H1 (cell line): ENCODE data around the gene TRPV6. TPM values are rescaled to one million over a fixed set of nuclear protein-coding genes. Genes with fewer than 3 reads are reported as not detected.
A peak's percentile ranks its signal among the peaks of the same experiment; 100 is the strongest.

Experiments used
- CTCF ChIA-PET: fragments of 300-600 bp; sonication (Branson Sonifier 250); formaldehyde crosslinking; loops from one replicate; lab custom pipeline; 2021; ENCODE audit not compliant: partially characterized antibody; lab: Charles Lee
- POLR2A ChIA-PET: fragments of 300-600 bp; sonication (Branson Sonifier 250); formaldehyde crosslinking; loops from one replicate; lab custom pipeline; 2021; ENCODE audit warnings: inconsistent platforms; ENCODE audit not compliant: partially characterized antibody; lab: Charles Lee
- DNase-seq, 2 experiments: peaks; one replicate each; pipeline versions ENCODE4 v3.0.0 to v3.0.0-alpha.2; 2010 to 2022; ENCODE audit warnings: low spot score in 2 of 2, low read depth in 1 of 2, mixed read lengths in 1 of 2
- FAIRE-seq: peaks from 2 replicates; lab custom pipeline; 2011; peaks lifted over from hg19 to GRCh38; lab: Jason Lieb, UNC
- H2AFZ ChIP-seq: 2 replicates; pipeline ENCODE4 v1.8.1; 2012; ENCODE audit warnings: low read length, inconsistent platforms
- H2AK5ac ChIP-seq: 2 replicates; pipeline ENCODE4 v1.6.1; 2013; ENCODE audit warnings: low read depth, low read length
- H2BK120ac ChIP-seq: replicated peaks from 2 replicates; pipeline ENCODE3; 2013; ENCODE audit warnings: low read depth, low read length, inconsistent platforms
- H2BK12ac ChIP-seq: 2 replicates; pipeline ENCODE4 v1.6.1; 2013; ENCODE audit warnings: low read depth, low read length
- H2BK15ac ChIP-seq: 2 replicates; pipeline ENCODE4 v1.6.1; 2013; ENCODE audit warnings: low read length
- H2BK20ac ChIP-seq: 2 replicates; pipeline ENCODE4 v1.6.1; 2013; ENCODE audit warnings: low read length
- H2BK5ac ChIP-seq: 2 replicates; pipeline ENCODE4 v1.6.1; 2013; ENCODE audit warnings: low read depth, low read length
- H3K14ac ChIP-seq: 2 replicates; pipeline ENCODE4 v1.6.1; 2013; ENCODE audit warnings: inconsistent platforms; ENCODE audit not compliant: insufficient read length
- H3K18ac ChIP-seq: 2 replicates; pipeline ENCODE4 v1.6.1; 2013; ENCODE audit warnings: low read length; ENCODE audit errors: extremely low read depth
- H3K23ac ChIP-seq: 2 replicates; pipeline ENCODE4 v1.6.1; 2013; ENCODE audit warnings: inconsistent platforms; ENCODE audit not compliant: insufficient read length
- H3K23me2 ChIP-seq: 2 replicates; pipeline ENCODE4 v1.6.1; 2013; ENCODE audit warnings: low read depth, low read length
- H3K27ac ChIP-seq: 2 replicates; pipeline ENCODE4 v1.6.1; 2011; ENCODE audit warnings: low read depth, low read length, inconsistent platforms
- H3K27me3 ChIP-seq, 4 experiments: replicated peaks in 1 of 4; 1 replicate in 1 of 4; 2 replicates in 3 of 4; pipeline versions ENCODE4 v1.6.1 to v1.8.1; 2011 to 2013; ENCODE audit warnings: low read length in 3 of 4, mild to moderate bottlenecking in 3 of 4, inconsistent platforms in 2 of 4, mixed read lengths in 2 of 4, moderate library complexity in 1 of 4; ENCODE audit not compliant: control insufficient read depth in 3 of 4, insufficient read depth in 3 of 4; ENCODE audit errors: extremely low read depth in 1 of 4
- H3K36me3 ChIP-seq, 4 experiments: 2 replicates each; pipeline versions ENCODE4 v1.6.1 to v1.8.1; 2011 to 2013; ENCODE audit warnings: mild to moderate bottlenecking in 4 of 4, low read length in 3 of 4, moderate library complexity in 2 of 4, control low read depth in 1 of 4, inconsistent platforms in 1 of 4; ENCODE audit not compliant: insufficient read depth in 4 of 4, control insufficient read depth in 2 of 4
- H3K4ac ChIP-seq: replicated peaks from 2 replicates; pipeline ENCODE3; 2013; ENCODE audit warnings: low read length, low read depth, mixed read lengths, inconsistent platforms; ENCODE audit not compliant: insufficient read length
- H3K4me1 ChIP-seq, 4 experiments: replicated peaks in 1 of 4; 1 replicate in 1 of 4; 2 replicates in 3 of 4; pipeline versions ENCODE4 v1.6.1 to v1.8.1; 2011 to 2013; ENCODE audit warnings: low read length in 3 of 4, inconsistent platforms in 2 of 4, mixed read lengths in 1 of 4; ENCODE audit not compliant: insufficient read depth in 4 of 4, control insufficient read depth in 3 of 4
- H3K4me2 ChIP-seq, 2 experiments: 2 replicates each; pipeline versions ENCODE4 v1.6.1 to v1.8.1; 2011 to 2013; ENCODE audit warnings: low read depth in 2 of 2, low read length in 2 of 2, control low read depth in 1 of 2, inconsistent platforms in 1 of 2, mild to moderate bottlenecking in 1 of 2; ENCODE audit not compliant: insufficient read depth in 1 of 2
- H3K4me3 ChIP-seq, 4 experiments: fragments of 200-600, 300-600 bp in 1 of 4; sonication (generic), shearing (Covaris generic), sonication (Bioruptor Twin) in 1 of 4; 2 replicates each; pipeline versions ENCODE4 v1.5.1 to v1.8.1; 2011 to 2016; ENCODE audit warnings: low read length in 4 of 4, low read depth in 3 of 4, control low read depth in 2 of 4, inconsistent platforms in 2 of 4, mild to moderate bottlenecking in 2 of 4, mixed read lengths in 1 of 4, moderate library complexity in 1 of 4; ENCODE audit not compliant: insufficient read depth in 2 of 4; ENCODE audit errors: extremely low read depth in 1 of 4
- H3K56ac ChIP-seq: replicated peaks from 2 replicates; pipeline ENCODE3; 2013; ENCODE audit warnings: low read depth, mild to moderate bottlenecking, mixed read lengths, low read length, inconsistent platforms; ENCODE audit not compliant: insufficient read length
- H3K79me1 ChIP-seq: 2 replicates; pipeline ENCODE4 v1.6.1; 2013; ENCODE audit warnings: low read depth, low read length, control low read depth
- H3K79me2 ChIP-seq, 2 experiments: 2 replicates each; pipeline versions ENCODE4 v1.6.1 to v1.8.1; 2012 to 2013; ENCODE audit warnings: low read length in 2 of 2, mild to moderate bottlenecking in 2 of 2, inconsistent platforms in 1 of 2; ENCODE audit not compliant: insufficient read depth in 2 of 2, control insufficient read depth in 1 of 2
- H3K9ac ChIP-seq, 4 experiments: replicated peaks in 1 of 4; 1 replicate in 1 of 4; 2 replicates in 3 of 4; pipeline versions ENCODE4 v1.6.1 to v1.8.1; 2011 to 2013; ENCODE audit warnings: low read depth in 3 of 4, low read length in 3 of 4, control low read depth in 2 of 4, mild to moderate bottlenecking in 2 of 4, moderate library complexity in 2 of 4, inconsistent platforms in 1 of 4; ENCODE audit errors: extremely low read depth in 1 of 4
- H3K9me3 ChIP-seq, 2 experiments: 2 replicates each; pipeline versions ENCODE4 v1.6.1 to v1.8.1; 2012 to 2013; ENCODE audit warnings: mild to moderate bottlenecking in 2 of 2, moderate library complexity in 2 of 2, control low read depth in 1 of 2, inconsistent platforms in 1 of 2, low read depth in 1 of 2, low read length in 1 of 2, mixed read lengths in 1 of 2; ENCODE audit not compliant: insufficient read depth in 2 of 2
- H4K20me1 ChIP-seq, 2 experiments: replicated peaks in 1 of 2; 2 replicates each; pipeline versions ENCODE3 to v1.8.1; 2011 to 2013; ENCODE audit warnings: inconsistent platforms in 2 of 2, low read length in 2 of 2, mild to moderate bottlenecking in 1 of 2; ENCODE audit not compliant: insufficient read depth in 2 of 2, control insufficient read depth in 1 of 2
- H4K5ac ChIP-seq: 2 replicates; pipeline ENCODE4 v1.6.1; 2013; ENCODE audit warnings: low read length, low read depth, mixed read lengths, inconsistent platforms; ENCODE audit not compliant: insufficient read length
- H4K8ac ChIP-seq: 2 replicates; pipeline ENCODE4 v1.8.0; 2013; ENCODE audit warnings: mild to moderate bottlenecking, moderate library complexity, low read length, inconsistent platforms; ENCODE audit not compliant: insufficient read depth; ENCODE audit errors: extremely low read depth
- H4K91ac ChIP-seq: replicated peaks from 2 replicates; pipeline ENCODE3; 2013; ENCODE audit warnings: low read length, mixed read lengths, inconsistent platforms; ENCODE audit not compliant: insufficient read length
- ATF3 ChIP-seq: IDR thresholded peaks from 2 replicates; pipeline ENCODE4 v1.6.1; 2011; ENCODE audit warnings: low read depth, mild to moderate bottlenecking, low read length; ENCODE audit not compliant: insufficient read depth
- CREB1 ChIP-seq: IDR thresholded peaks from 2 replicates; pipeline ENCODE4 v1.6.1; 2012; ENCODE audit warnings: inconsistent platforms
- CTCF ChIP-seq, 3 experiments: IDR thresholded peaks; 1 replicate in 2 of 3; 2 replicates in 1 of 3; pipeline versions ENCODE4 v1.5.1 to v1.6.1; 2011; ENCODE audit warnings: low read length in 3 of 3, mild to moderate bottlenecking in 3 of 3, inconsistent platforms in 2 of 3, low read depth in 1 of 3, moderate library complexity in 1 of 3; ENCODE audit not compliant: insufficient read depth in 1 of 3; ENCODE audit errors: control extremely low read depth in 1 of 3
- E2F6 ChIP-seq: IDR thresholded peaks from 2 replicates; pipeline ENCODE4 v1.6.1; 2012; ENCODE audit warnings: inconsistent platforms
- RNF2 ChIP-seq: fragments of 200-900, 300-1000 bp; sonication (generic); IDR thresholded peaks from 2 replicates; pipeline ENCODE4 v1.7.1; 2016; ENCODE audit warnings: borderline replicate concordance, low read depth, mild to moderate bottlenecking, antibody characterized with exemption, low read length; ENCODE audit not compliant: poor library complexity, severe bottlenecking; ENCODE audit errors: missing control alignments
- USF2 ChIP-seq: IDR thresholded peaks from 2 replicates; pipeline ENCODE4 v1.6.1; 2011; ENCODE audit warnings: low read length, improper control_type of control experiment
- YY1 ChIP-seq: IDR thresholded peaks from 2 replicates; pipeline ENCODE4 v1.6.1; 2011; ENCODE audit warnings: low read depth, mild to moderate bottlenecking, low read length
- WGBS, 2 experiments: shearing (Covaris generic) in 1 of 2; methylation state at CpG; one replicate each; pipeline versions ENCODE4 v1.1.6 to v1.1.7; 2013 to 2015; ENCODE audit warnings: low lambda C conversion rate in 2 of 2, mixed read lengths in 2 of 2, inconsistent platforms in 1 of 2, low coverage in 1 of 2, missing lambda C conversion rate in 1 of 2; ENCODE audit not compliant: insufficient replicate concordance in 2 of 2, insufficient coverage in 1 of 2, insufficient read length in 1 of 2; ENCODE audit errors: extremely low coverage in 1 of 2, missing lambda C conversion rate in 1 of 2; 5-methylcytosine and 5-hydroxymethylcytosine counted together
- polyA plus RNA-seq, 7 experiments: library from polyadenylated mRNA; depleted of rRNA in 3 of 7; stranded (reverse) in 5 of 7; unstranded in 2 of 7; fragments of >200 nt in 5 of 7; fragments of 200-250 nt in 2 of 7; gene quantifications; 1 replicate in 5 of 7; 2 replicates in 1 of 7; 4 replicates in 1 of 7; pipeline versions ENCODE4 v1.2.1 to v1.2.3, GENCODE V29; 2011 to 2013; ENCODE audit warnings: missing spikeins in 2 of 7, mixed read lengths in 2 of 7
- total RNA-seq: library from RNA; stranded (reverse); fragmentation: NEBNext Ultra II Directional; extraction: Animal tissue kit (Norgen Biotek cat#: 25700); gene quantifications from 2 replicates; pipeline ENCODE4 v1.2.1, GENCODE V29; 2021

The TRPV6 gene
- total and polyA plus RNA-seq, 2 of the 8 experiments (the other 6 are each of a cell fraction or from before 2014, with no cell fraction given), result 0.52 to 1.1 TPM

GRCh38 chr7:142925413-142925812, 39.9 kb upstream of the TRPV6 start:
- ChIA-PET POLR2A (interaction anchor here (0.8 to 0.9 kb wide), 2 partner anchors 37 to 48 kb away, joined by 3 read pairs; no protein-coding TSS in a partner anchor), CTCF (interaction anchor here (0.6 to 3.6 kb wide), 39 partner anchors 10 to 391 kb away, joined by 3 to 36 read pairs (median 5); partner anchors contain the start of genes CLCN1, GSTK1, LLCFC1 and PIP)
- no peak overlapping the region for H3K56ac ChIP-seq
- FAIRE-seq (no peak), DNase-seq (peak; percentile 23 to 72)
- H3K9ac ChIP-seq, result no peak overlapping the region
- no peaks in the 10 kb centered on the region for H3K9me3 ChIP-seq
- H3K23me2 ChIP-seq, result no peaks in the 10 kb centered on the region
- H4K91ac ChIP-seq, result no peak overlapping the region
- H2AK5ac ChIP-seq, result no peak overlapping the region
- H4K8ac ChIP-seq, result no peak overlapping the region
- H3K4ac ChIP-seq, result no peak overlapping the region
- H3K27me3 ChIP-seq, result peaks cover 0 to 8% (median 0%) of the 10 kb centered on the region in 4 experiments; a peak in 4 of 7 replicates
- H3K23ac ChIP-seq, result no peak overlapping the region
- H2BK12ac ChIP-seq, result no peak overlapping the region
- H2BK5ac ChIP-seq, result no peak overlapping the region
- H3K4me2 ChIP-seq, result no peak overlapping the region
- no peak overlapping the region for H2BK20ac ChIP-seq
- H2BK120ac ChIP-seq, result no peak overlapping the region
- H2AFZ ChIP-seq, result no peak overlapping the region
- H4K20me1 ChIP-seq, result no peaks in the 10 kb centered on the region
- no peak overlapping the region for H3K4me3 ChIP-seq
- no peaks in the 10 kb centered on the region for H3K4me1 ChIP-seq
- no peak overlapping the region for H2BK15ac ChIP-seq
- no peaks in the 10 kb centered on the region for H3K79me2 ChIP-seq
- no peak overlapping the region for H3K14ac ChIP-seq
- no peak overlapping the region for H3K27ac ChIP-seq
- H3K36me3 ChIP-seq, result no peaks in the 10 kb centered on the region
- no peaks in the 10 kb centered on the region for H3K79me1 ChIP-seq
- no peak overlapping the region for H3K18ac ChIP-seq
- no peak overlapping the region for H4K5ac ChIP-seq
- WGBS, 2 experiments, result 58% methylated on average over 12 of the region's 12 CpGs; no CpG with 5 or more reads in 1 of the 2 experiments
- TF ChIP-seq E2F6 (peak; percentile 96), USF2 (peak; percentile 60), CREB1 (peak; percentile 55; the same call in 1 of the 2 replicates), RNF2 (no peak), YY1 (peak; percentile 78), ATF3 (peak; percentile 51; the same call in 1 of the 2 replicates), CTCF (IDR thresholded peaks at IDR 0.05; ENCODE audit: control extremely low read depth in 1 of 3, insufficient read depth in 1 of 3, low read depth in 1 of 3, low read length in 3 of 3) (peak; percentile 71 to 81 (median 77))
